Activated CD4-positive, alpha-beta T cell treated with anti-CD3 and anti-CD28 coated beads, Interleukin-2, Interleukin-4, amounts not matched to agents 100 ng/mL and 50 ng/mL, durations not matched to agents 16 hours and 8 hours (primary cell): ENCODE measurements around the gene DUSP9.
A peak's percentile ranks its signal among the peaks of the same experiment; 100 is the strongest.
"Not testable (repeated sequence)": the region's sequence is repeated elsewhere in the genome, so short reads cannot be mapped to it uniquely, and the experiment has no call there.

Experiments
- DNase-seq: peaks from one replicate; pipeline ENCODE4 v3.0.0-alpha.2; 2020; ENCODE audit warnings: low spot score

The DUSP9 gene

GRCh38 chrX:153672531-153673427 is 25.8 kb downstream of the DUSP9 start:
- no peak for DNase-seq

GRCh38 chrX:153673428-153674218 is 26.6 kb downstream of the DUSP9 start, which contains the start of gene PNCK:
Gene PNCK, minus strand, starts transcription at chrX:153673813. Its CDS starts 737 bp downstream, at chrX:153673076.
- no peak for DNase-seq

DNA sequence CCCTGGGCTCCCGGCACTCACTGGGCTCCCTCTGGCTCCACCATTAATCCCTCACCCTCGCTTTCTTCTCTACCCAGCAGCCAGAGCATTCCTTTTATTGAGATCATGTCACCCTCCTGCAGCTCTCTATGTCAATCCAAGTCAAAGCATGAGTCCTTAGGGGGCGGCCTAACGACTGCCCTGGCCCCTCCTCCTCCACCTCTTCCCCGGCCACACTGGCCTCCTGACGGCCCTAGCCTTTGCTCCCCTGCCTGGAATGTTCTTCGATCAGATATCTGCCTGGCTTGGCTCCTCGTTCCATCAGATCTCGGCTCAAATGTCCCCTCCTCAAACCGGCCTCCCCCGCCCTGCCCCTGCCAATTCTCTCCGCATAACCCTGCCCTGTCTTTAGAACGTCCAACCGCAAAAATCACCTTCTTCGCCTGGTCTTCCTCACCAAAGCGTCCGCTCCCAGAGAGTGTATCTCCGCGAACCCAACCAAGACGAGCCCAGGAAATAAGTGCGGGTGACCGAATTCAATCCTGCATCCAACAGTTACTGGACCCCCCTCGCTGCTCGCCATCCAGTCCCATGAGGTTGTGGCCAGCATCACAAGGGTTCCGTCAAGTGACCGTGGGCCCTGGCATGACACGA is 27.3 kb downstream of the DUSP9 start:
- no peak for DNase-seq

- DNase-seq, result no peak
Measured at GRCh38 chrX:153681175-153681574, 34.2 kb downstream of the DUSP9 start.

DNA sequence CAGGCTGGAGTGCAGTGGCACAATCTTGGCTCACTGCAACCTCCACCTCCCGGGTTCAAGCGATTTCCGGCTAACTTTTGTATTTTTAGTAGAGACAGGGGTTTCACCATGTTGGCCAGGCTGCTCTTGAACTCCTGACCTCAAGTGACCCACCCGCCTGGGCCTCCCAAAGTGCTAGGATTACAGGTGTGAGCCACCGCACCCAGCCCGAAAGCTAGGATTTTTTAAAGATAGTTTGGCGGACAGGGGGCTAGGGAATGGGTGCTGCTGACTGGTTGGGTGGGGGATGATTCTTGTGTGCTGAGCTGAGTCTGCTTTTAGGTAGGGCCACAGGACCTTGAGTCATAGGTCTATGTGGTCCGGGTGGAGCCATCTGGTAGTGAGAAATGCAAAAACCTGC is 36.5 kb downstream of the DUSP9 start:
- DNase-seq, result not testable (repeated sequence)

- DNase-seq, result no peak
Measured at GRCh38 chrX:153684467-153685155, 37.6 kb downstream of the DUSP9 start.

DNA sequence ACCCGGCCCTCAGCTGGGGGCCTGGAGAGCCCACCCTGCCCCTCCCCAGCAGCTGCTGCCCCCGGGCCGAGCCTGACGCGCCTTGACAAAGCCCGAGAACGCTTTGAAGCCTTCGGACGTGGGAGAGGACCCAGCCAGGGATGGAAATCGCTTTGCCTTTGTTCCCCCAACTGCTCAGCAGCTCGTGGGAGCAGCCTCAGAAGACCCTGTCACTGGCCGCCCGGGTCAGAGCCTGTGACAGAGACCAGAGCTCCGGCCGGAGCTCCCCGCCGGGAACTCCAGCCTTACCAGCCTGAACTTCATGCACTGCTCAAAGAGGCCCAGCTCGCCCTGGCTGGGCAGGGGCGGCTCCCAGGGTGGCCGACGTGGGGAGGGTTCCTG is 38.1 kb downstream of the DUSP9 start:
- DNase-seq, result no peak

DNA sequence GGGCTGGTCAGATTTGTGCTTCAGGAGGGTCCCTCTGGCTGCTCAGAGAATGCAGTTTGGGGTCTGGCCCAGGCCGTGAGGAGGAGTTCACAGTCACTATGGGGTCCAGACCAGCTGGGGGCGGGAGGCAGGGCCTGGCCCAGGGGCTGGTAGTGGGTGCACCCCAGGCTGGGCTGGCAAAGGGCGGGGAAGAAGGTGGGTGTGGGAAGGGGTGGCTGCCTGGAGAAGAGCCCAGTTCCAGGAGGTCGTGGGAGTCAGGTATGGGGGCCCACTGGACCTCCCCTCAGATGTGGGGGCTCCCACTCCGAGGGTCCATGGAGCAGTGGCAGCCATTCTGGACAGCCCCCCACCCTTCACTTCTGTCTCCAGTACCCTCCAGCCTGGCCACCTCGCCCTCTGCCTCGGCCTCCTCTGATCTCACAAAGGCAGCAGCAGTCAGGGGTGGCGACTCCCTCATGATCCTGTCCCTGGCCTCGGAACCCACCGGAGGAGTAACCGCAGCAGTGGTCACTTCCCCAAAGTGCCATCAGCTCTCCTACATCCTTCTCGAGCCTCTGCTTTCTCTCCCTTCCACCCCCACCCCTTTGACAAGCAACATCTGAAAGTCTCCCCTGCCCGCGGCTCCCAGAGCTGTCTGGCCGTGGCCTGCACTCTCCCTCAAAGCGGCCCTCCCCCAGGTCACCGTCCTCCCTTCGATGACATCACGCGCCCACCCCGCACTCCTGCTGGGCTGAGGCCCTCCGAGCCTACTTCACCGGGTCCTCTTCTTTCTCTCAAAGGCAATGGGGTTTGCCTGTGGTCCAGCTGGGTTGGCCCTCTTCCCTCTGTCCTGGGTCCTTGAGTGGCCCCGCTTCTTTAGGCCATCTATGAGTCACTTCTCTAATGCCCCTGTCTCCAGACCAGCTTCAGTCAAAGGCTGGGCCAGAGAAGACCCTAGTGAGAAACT is 39.0 kb downstream of the DUSP9 start:
- no peak for DNase-seq

GRCh38 chrX:153686711-153687110 is 39.7 kb downstream of the DUSP9 start:
- no peak for DNase-seq

DNA sequence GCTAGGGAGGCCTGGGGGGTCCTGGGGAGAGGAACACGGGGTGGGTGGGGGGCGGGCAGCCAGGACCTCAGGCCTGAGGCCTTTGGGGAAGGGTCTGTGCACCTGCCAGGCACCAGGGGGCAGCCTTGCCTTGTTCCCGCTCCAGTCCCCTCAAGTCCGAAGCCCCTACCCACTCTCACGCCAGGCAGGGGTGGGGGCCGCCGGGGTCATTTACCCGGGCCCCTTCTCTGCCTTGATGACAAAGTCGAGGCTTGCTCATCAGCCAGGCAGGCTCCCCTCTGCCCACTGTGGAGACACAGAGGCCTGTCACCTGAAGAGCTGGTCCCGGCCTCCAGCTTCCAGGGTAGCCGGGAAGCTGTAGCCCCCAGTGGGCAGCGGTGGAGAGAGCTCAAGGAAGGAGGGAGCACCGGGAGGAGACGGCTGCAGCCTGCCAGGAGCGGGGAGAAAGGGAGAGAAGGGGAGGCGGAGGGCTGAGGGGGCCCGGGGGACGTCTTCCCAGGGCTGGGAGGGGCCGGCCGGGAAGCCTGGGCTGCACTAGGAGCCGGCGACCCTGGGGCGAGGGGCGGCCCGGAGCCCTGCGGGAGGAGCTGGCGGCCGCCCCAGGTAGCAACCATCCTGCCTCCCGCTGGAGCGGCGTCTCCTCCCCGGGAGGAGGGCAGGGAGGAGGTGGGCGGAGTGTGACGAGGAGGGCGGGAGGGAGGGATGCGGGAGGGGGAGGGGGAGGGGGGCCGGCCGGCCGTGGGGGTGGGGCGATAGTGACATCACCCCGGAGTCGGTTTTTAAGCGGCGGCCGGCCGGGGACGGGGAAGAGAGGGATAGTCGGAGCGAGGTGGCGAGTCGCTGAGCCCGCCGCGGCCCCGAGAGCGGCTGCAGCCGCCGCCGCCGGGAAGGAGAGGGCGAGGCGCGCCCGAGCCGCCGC is 40.4 kb downstream of the DUSP9 start, which contains the start of gene SLC6A8:
Gene SLC6A8, plus strand, starts transcription at position 806 of the 919 bp plus-strand sequence. CDS start 649 bp downstream, outside the sequence.
- peak; percentile 20 for DNase-seq

GRCh38 chrX:153688071-153688470 is 41.1 kb downstream of the DUSP9 start:
- no peak for DNase-seq

- DNase-seq, result no peak
Measured at GRCh38 chrX:153688506-153688905, 41.5 kb downstream of the DUSP9 start.

DNA sequence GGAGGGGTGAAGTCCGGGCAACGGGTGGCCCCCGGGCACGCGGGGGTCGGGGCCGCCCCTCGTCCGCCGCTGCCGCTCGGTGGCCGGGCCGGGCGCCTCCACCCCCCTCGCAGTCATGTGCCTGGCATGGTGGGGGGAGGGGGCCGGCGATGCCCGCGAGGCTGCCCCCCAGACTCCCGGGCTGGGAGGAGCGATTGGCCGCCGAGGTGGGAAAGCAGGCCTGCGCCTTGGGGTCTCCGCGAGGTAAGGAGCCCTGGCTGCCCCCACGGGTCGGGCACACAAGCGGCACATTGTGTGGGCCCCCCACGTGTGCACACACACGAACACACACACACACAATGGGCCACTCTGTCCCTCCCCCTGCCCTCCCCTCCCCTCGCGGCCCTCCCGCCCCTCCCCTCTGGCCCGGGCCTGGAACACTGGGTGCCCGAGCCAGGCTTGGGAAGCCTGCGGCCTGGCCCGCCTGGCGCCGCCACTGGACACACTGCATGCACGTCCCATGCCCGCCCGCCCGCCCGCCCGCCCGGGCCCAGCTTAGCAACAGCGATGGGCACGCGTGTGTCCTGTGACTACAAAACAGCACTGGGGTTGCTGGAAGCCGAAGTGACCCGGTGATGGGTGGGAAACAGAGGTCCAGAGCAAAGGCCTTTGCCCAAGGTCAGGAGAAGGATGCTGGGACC is 42.0 kb downstream of the DUSP9 start:
- no peak for DNase-seq

GRCh38 chrX:153689654-153690465 is 42.9 kb downstream of the DUSP9 start:
- DNase-seq, result no peak

GRCh38 chrX:153690466-153690865 is 43.5 kb downstream of the DUSP9 start:
- no peak for DNase-seq

DNA sequence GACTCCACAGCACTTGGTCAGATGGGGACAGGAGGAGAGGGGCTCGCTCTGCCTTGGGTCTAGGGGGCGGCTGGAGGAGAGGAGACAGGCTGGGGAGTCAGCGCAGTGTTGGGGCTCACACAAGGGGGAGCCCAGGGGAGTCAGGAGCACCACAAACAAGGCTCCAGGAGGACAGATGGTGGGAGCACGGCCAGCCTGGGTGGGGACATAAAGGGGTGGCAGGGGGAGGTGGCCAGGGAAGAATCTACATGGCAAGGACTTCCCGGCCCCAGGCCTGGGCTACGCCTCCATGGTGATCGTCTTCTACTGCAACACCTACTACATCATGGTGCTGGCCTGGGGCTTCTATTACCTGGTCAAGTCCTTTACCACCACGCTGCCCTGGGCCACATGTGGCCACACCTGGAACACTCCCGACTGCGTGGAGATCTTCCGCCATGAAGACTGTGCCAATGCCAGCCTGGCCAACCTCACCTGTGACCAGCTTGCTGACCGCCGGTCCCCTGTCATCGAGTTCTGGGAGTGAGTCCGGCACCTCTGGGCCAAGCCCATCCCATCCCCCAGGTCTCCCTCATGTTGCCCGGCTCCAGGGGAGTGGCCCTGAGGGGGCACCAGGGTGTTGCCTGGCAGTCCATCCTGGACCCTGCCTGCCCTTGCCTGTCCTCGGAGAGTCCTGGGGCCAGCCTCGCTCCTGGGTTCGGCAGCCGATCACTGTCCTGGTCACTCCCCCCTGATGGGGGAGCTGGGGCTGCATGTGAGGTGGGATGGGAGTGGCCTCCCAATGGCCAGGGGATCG is 44.2 kb downstream of the DUSP9 start:
- DNase-seq, result not testable (repeated sequence)

DNA sequence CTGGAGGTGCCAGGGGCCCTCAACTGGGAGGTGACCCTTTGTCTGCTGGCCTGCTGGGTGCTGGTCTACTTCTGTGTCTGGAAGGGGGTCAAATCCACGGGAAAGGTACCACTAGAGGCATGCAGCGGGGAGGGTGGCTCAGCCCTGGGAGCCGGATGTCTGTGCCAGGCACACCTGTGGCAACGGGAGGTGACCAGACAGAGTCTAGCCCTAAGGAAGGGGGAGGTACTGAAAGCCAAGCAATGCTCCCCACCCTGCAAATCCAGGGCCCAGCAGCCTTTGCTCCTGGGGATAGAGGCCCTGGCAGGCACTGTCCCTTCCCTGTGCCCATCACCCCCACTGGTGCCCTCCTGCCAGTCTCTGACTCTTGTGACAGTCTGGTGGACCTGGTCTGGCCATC is 45.0 kb downstream of the DUSP9 start:
- no peak for DNase-seq
